ENCODE results near the gene SLC35G2.
"Not testable (repeated sequence)": the region's sequence is repeated elsewhere in the genome, so short reads cannot be mapped to it uniquely, and the experiment has no call there.

Gene SLC35G2

GRCh38 chr3:136898954-136899353, 80.0 kb downstream of the SLC35G2 start:
- no peak overlapping the region for H3K4me3 ChIP-seq (ENCODE audit: low read depth in 1 of 2, low read length in 2 of 2)
- ATAC-seq (ENCODE audit: insufficient read depth, low read depth) (no peak), DNase-seq (no peak)
- H3K9me3 ChIP-seq (ENCODE audit: insufficient read depth, low read length, severe bottlenecking): peaks cover 12% of the 10 kb centered on the region
- H2AFZ ChIP-seq (ENCODE audit: low read depth, low read length): no peak overlapping the region
- H3K4me2 ChIP-seq (ENCODE audit: insufficient read depth, low read length): no peak overlapping the region
- no peak overlapping the region for H3K9ac ChIP-seq (ENCODE audit: low read depth, low read length)
- H3K27me3 ChIP-seq (ENCODE audit: insufficient read depth, low read length, poor library complexity): no peaks in the 10 kb centered on the region
- H3K27ac ChIP-seq (ENCODE audit: low read length): no peak overlapping the region; the same call in 1 of the 2 replicates
- H3K79me2 ChIP-seq (ENCODE audit: insufficient read depth, low read length): peaks cover 99% of the 10 kb centered on the region
- peaks cover 21% of the 10 kb centered on the region; the same call in 1 of the 2 replicates for H3K36me3 ChIP-seq (ENCODE audit: insufficient read depth, low read length)
- no peak for TF ChIP-seq EZH2 (IDR thresholded peaks at IDR 0.05; ENCODE audit: borderline replicate concordance, low read depth, low read length, severe bottlenecking)
- TF ChIP-seq CTCF (IDR thresholded peaks at IDR 0.05; ENCODE audit: borderline replicate concordance, extremely low read depth, low read length, poor library complexity, severe bottlenecking): no peak
- peaks cover 16% of the 10 kb centered on the region; the same call in 1 of the 2 replicates for H4K20me1 ChIP-seq (ENCODE audit: insufficient read depth, low read length)
- peaks cover 8% of the 10 kb centered on the region for H3K4me1 ChIP-seq (ENCODE audit: insufficient read depth, low read length)

DNA sequence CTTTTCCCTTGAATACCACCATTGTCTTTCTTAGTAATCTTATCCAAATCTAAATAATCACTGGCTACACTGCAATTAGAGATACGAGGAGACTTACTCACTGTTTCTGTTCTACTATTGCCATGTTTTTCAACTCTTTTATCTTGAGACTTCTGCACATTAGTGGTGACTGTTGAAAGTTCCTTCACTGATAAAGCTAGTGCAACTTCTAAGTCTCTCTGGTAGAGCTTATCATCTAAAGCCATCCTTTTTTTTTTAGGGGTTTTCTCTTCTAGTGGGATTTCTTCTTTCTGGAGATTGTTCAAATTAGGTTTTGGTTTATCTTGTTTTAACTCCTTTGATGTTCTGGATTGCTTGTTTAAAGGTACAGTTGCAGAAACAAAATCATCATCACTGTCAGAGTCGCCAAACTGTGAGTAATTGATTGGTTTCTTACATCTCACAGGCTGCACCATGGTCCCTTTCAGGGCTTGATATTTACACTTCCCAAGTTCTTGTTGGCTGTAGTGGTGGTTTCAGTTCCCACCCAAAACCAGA, 80.8 kb downstream of the SLC35G2 start:
- ATAC-seq (ENCODE audit: insufficient read depth, low read depth) (peak; percentile 40; the same call in 1 of the 3 replicates), DNase-seq (no peak)
- Histone ChIP-seq H3K4me2 (ENCODE audit: insufficient read depth, low read length) (no peak overlapping the region), H3K9me3 (ENCODE audit: insufficient read depth, low read length, severe bottlenecking) (peaks cover 18% of the 10 kb centered on the region), H3K27me3 (ENCODE audit: insufficient read depth, low read length, poor library complexity) (no peaks in the 10 kb centered on the region), H3K79me2 (ENCODE audit: insufficient read depth, low read length) (peaks cover 99% of the 10 kb centered on the region), H2AFZ (ENCODE audit: low read depth, low read length) (no peak overlapping the region), H3K4me3 (ENCODE audit: low read depth in 1 of 2, low read length in 2 of 2) (no peak overlapping the region), H4K20me1 (ENCODE audit: insufficient read depth, low read length) (peaks cover 9% of the 10 kb centered on the region; the same call in 1 of the 2 replicates), H3K9ac (ENCODE audit: low read depth, low read length) (no peak overlapping the region), H3K4me1 (ENCODE audit: insufficient read depth, low read length) (peaks cover 8% of the 10 kb centered on the region), H3K27ac (ENCODE audit: low read length) (0 out of 2 replicates have a peak overlapping the region, but pooled peaks have one; percentile 17), H3K36me3 (ENCODE audit: insufficient read depth, low read length) (peaks cover 21% of the 10 kb centered on the region; the same call in 1 of the 2 replicates)
- TF ChIP-seq CTCF (IDR thresholded peaks at IDR 0.05; ENCODE audit: borderline replicate concordance, extremely low read depth, low read length, poor library complexity, severe bottlenecking): no peak
- TF ChIP-seq EZH2 (IDR thresholded peaks at IDR 0.05; ENCODE audit: borderline replicate concordance, low read depth, low read length, severe bottlenecking): no peak

GRCh38 chr3:136900694-136901093, 81.8 kb downstream of the SLC35G2 start:
- H3K4me3 ChIP-seq (ENCODE audit: low read depth in 1 of 2, low read length in 2 of 2); H3K9ac ChIP-seq (ENCODE audit: low read depth, low read length); DNase-seq; H2AFZ ChIP-seq (ENCODE audit: low read depth, low read length); H3K27ac ChIP-seq (ENCODE audit: low read length); ATAC-seq (ENCODE audit: insufficient read depth, low read depth); H3K27me3 ChIP-seq (ENCODE audit: insufficient read depth, low read length, poor library complexity); H3K4me2 ChIP-seq (ENCODE audit: insufficient read depth, low read length): not testable (repeated sequence)
- Histone ChIP-seq H4K20me1 (ENCODE audit: insufficient read depth, low read length) (peaks cover 14% of the 10 kb centered on the region; the same call in 1 of the 2 replicates), H3K9me3 (ENCODE audit: insufficient read depth, low read length, severe bottlenecking) (peaks cover 18% of the 10 kb centered on the region), H3K36me3 (ENCODE audit: insufficient read depth, low read length) (peaks cover 21% of the 10 kb centered on the region; the same call in 1 of the 2 replicates), H3K79me2 (ENCODE audit: insufficient read depth, low read length) (peaks cover 100% of the 10 kb centered on the region), H3K4me1 (ENCODE audit: insufficient read depth, low read length) (peaks cover 11% of the 10 kb centered on the region)

- H3K36me3 ChIP-seq (ENCODE audit: insufficient read depth, low read length): peaks cover 18% of the 10 kb centered on the region; the same call in 1 of the 2 replicates
- no peak overlapping the region for H3K9ac ChIP-seq (ENCODE audit: low read depth, low read length)
- DNase-seq (no peak), ATAC-seq (ENCODE audit: insufficient read depth, low read depth) (no peak)
- H3K9me3 ChIP-seq (ENCODE audit: insufficient read depth, low read length, severe bottlenecking): peaks cover 18% of the 10 kb centered on the region
- H3K27me3 ChIP-seq (ENCODE audit: insufficient read depth, low read length, poor library complexity): no peaks in the 10 kb centered on the region
- H3K27ac ChIP-seq (ENCODE audit: low read length): no peak overlapping the region
- peaks cover 100% of the 10 kb centered on the region for H3K79me2 ChIP-seq (ENCODE audit: insufficient read depth, low read length)
- TF ChIP-seq EZH2 (IDR thresholded peaks at IDR 0.05; ENCODE audit: borderline replicate concordance, low read depth, low read length, severe bottlenecking) (no peak), CTCF (IDR thresholded peaks at IDR 0.05; ENCODE audit: borderline replicate concordance, extremely low read depth, low read length, poor library complexity, severe bottlenecking) (no peak)
- H2AFZ ChIP-seq (ENCODE audit: low read depth, low read length): no peak overlapping the region
- peaks cover 21% of the 10 kb centered on the region for H4K20me1 ChIP-seq (ENCODE audit: insufficient read depth, low read length)
- no peak overlapping the region for H3K4me2 ChIP-seq (ENCODE audit: insufficient read depth, low read length)
- peaks cover 15% of the 10 kb centered on the region for H3K4me1 ChIP-seq (ENCODE audit: insufficient read depth, low read length)
- H3K4me3 ChIP-seq (ENCODE audit: low read depth in 1 of 2, low read length in 2 of 2): no peak overlapping the region
These were observed 82.5 kb downstream of the SLC35G2 start for GRCh38 chr3:136901391-136901790.

- H3K4me3 ChIP-seq (ENCODE audit: low read depth in 1 of 2, low read length in 2 of 2); H3K27me3 ChIP-seq (ENCODE audit: insufficient read depth, low read length, poor library complexity); DNase-seq; H3K27ac ChIP-seq (ENCODE audit: low read length); H2AFZ ChIP-seq (ENCODE audit: low read depth, low read length); ATAC-seq (ENCODE audit: insufficient read depth, low read depth); H3K4me2 ChIP-seq (ENCODE audit: insufficient read depth, low read length); H3K9ac ChIP-seq (ENCODE audit: low read depth, low read length): not testable (repeated sequence)
- H3K79me2 ChIP-seq (ENCODE audit: insufficient read depth, low read length): peaks cover 100% of the 10 kb centered on the region
- peaks cover 14% of the 10 kb centered on the region; the same call in 1 of the 2 replicates for H3K36me3 ChIP-seq (ENCODE audit: insufficient read depth, low read length)
- peaks cover 24% of the 10 kb centered on the region for H3K4me1 ChIP-seq (ENCODE audit: insufficient read depth, low read length)
- H3K9me3 ChIP-seq (ENCODE audit: insufficient read depth, low read length, severe bottlenecking): peaks cover 18% of the 10 kb centered on the region
- H4K20me1 ChIP-seq (ENCODE audit: insufficient read depth, low read length): peaks cover 33% of the 10 kb centered on the region
These were observed 83.6 kb downstream of the SLC35G2 start for GRCh38 chr3:136902530-136902929.

All from DND-41 (cell line).